OCI-LY1 (cell line): ENCODE results near the gene JAKMIP2.

ENCODE experiments used
- H2AFZ ChIP-seq: fragments of 200-600 bp; sonication (generic), shearing (Covaris generic); 2 replicates; pipeline ENCODE4 v1.6.0; 2014; ENCODE audit warnings: antibody characterized with exemption, mild to moderate bottlenecking, low read length
- H3F3A ChIP-seq: fragments of 200-600 bp; sonication (generic), shearing (Covaris generic); 2 replicates; pipeline ENCODE4 v1.6.0; 2014; ENCODE audit warnings: mild to moderate bottlenecking, antibody characterized with exemption, low read length, moderate library complexity; ENCODE audit not compliant: insufficient read depth
- H3K27ac ChIP-seq: fragments of 200-600 bp; sonication (generic); 2 replicates; pipeline ENCODE4 v1.5.1; 2014; ENCODE audit warnings: low read length, mixed run types, mild to moderate bottlenecking, low read depth; ENCODE audit not compliant: poor library complexity, severe bottlenecking
- H3K27me3 ChIP-seq: fragments of 200-600 bp; sonication (generic); 2 replicates; pipeline ENCODE4 v1.6.0; 2014; ENCODE audit warnings: antibody characterized with exemption, mild to moderate bottlenecking, low read length, moderate library complexity; ENCODE audit not compliant: insufficient read depth
- H3K36me3 ChIP-seq: fragments of 200-600 bp; sonication (generic); 2 replicates; pipeline ENCODE4 v1.6.1; 2014; ENCODE audit warnings: mild to moderate bottlenecking, antibody characterized with exemption, low read length, moderate library complexity, mixed read lengths; ENCODE audit not compliant: insufficient read depth
- H3K4me1 ChIP-seq: fragments of 200-600 bp; sonication (generic); 2 replicates; pipeline ENCODE4 v1.5.1; 2014; ENCODE audit warnings: mild to moderate bottlenecking, low read length, moderate library complexity; ENCODE audit not compliant: insufficient read depth, severe bottlenecking
- H3K4me2 ChIP-seq: fragments of 200-600 bp; sonication (generic), shearing (Covaris generic); 2 replicates; pipeline ENCODE4 v1.6.1; 2014; ENCODE audit warnings: low read length
- H3K4me3 ChIP-seq: fragments of 200-600 bp; sonication (generic); 2 replicates; pipeline ENCODE4 v1.5.1; 2014; ENCODE audit warnings: low read length, low read depth, mild to moderate bottlenecking, mixed read lengths; ENCODE audit not compliant: poor library complexity, severe bottlenecking
- H3K79me2 ChIP-seq: fragments of 200-600 bp; shearing (Covaris generic); 2 replicates; pipeline ENCODE4 v1.6.1; 2016; ENCODE audit warnings: mixed run types, low read length, mixed read lengths; ENCODE audit not compliant: insufficient read depth
- H3K9ac ChIP-seq: fragments of 200-600 bp; sonication (generic), shearing (Covaris generic); 2 replicates; pipeline ENCODE4 v1.6.1; 2014; ENCODE audit warnings: mild to moderate bottlenecking, low read length, mixed read lengths
- H3K9me2 ChIP-seq: fragments of 200-600 bp; sonication (generic), shearing (Covaris generic); 2 replicates; pipeline ENCODE4 v1.6.1; 2014; ENCODE audit warnings: low read depth, mild to moderate bottlenecking, low read length, mixed read lengths
- H3K9me3 ChIP-seq: fragments of 200-600 bp; shearing (Covaris generic); 2 replicates; pipeline ENCODE4 v1.6.1; 2014; ENCODE audit warnings: low read length, mixed read lengths
- H4K20me1 ChIP-seq: fragments of 200-600 bp; sonication (generic), shearing (Covaris generic); 2 replicates; pipeline ENCODE4 v1.6.0; 2016; ENCODE audit warnings: mild to moderate bottlenecking, low read length; ENCODE audit not compliant: insufficient read depth
- EZH2 ChIP-seq: fragments of 200-600 bp; sonication (generic), shearing (Covaris generic); IDR thresholded peaks from 2 replicates; pipeline ENCODE4 v1.8.0; 2017; ENCODE audit warnings: borderline replicate concordance, mixed run types, mild to moderate bottlenecking, antibody characterized with exemption, low read length, moderate library complexity, mixed read lengths
- TF ChIP-seq, protein P1 (sequence below): fragments of 200-600 bp; sonication (generic), shearing (Covaris generic); IDR thresholded peaks from 2 replicates; pipeline ENCODE4 v1.5.1; 2017; ENCODE audit warnings: mild to moderate bottlenecking, antibody characterized with exemption, low read length, moderate library complexity, mixed read lengths

The JAKMIP2 gene

GRCh38 chr5:147796556-147797308 lies 14.2 kb upstream of the JAKMIP2 start:
- Histone ChIP-seq H3K9me3 (no peaks in the 10 kb centered on the region), H4K20me1 (no peaks in the 10 kb centered on the region), H3F3A (no peaks in the 10 kb centered on the region), H3K9me2 (no peaks in the 10 kb centered on the region), H2AFZ (no peak overlapping the region), H3K79me2 (no peaks in the 10 kb centered on the region), H3K36me3 (no peaks in the 10 kb centered on the region), H3K27me3 (no peaks in the 10 kb centered on the region), H3K4me1 (no peaks in the 10 kb centered on the region), H3K27ac (no peak overlapping the region), H3K4me3 (no peak overlapping the region), H3K4me2 (no peak overlapping the region), H3K9ac (no peak overlapping the region)
- no peak for TF ChIP-seq EZH2

- no peaks in the 10 kb centered on the region for H3K79me2 ChIP-seq
These were observed 8.7 kb upstream of the JAKMIP2 start for GRCh38 chr5:147791181-147791580.

GRCh38 chr5:147789820-147790219 lies 7.3 kb upstream of the JAKMIP2 start:
- Histone ChIP-seq H3K79me2 (no peaks in the 10 kb centered on the region), H3K36me3 (no peaks in the 10 kb centered on the region), H4K20me1 (no peaks in the 10 kb centered on the region), H3K4me3 (no peak overlapping the region), H3K27me3 (no peaks in the 10 kb centered on the region), H3K4me1 (no peaks in the 10 kb centered on the region), H3K27ac (no peak overlapping the region), H3K4me2 (no peak overlapping the region), H3F3A (no peaks in the 10 kb centered on the region), H3K9ac (no peak overlapping the region), H2AFZ (no peak overlapping the region), H3K9me3 (no peaks in the 10 kb centered on the region), H3K9me2 (no peaks in the 10 kb centered on the region)
- TF ChIP-seq, protein P1, sequence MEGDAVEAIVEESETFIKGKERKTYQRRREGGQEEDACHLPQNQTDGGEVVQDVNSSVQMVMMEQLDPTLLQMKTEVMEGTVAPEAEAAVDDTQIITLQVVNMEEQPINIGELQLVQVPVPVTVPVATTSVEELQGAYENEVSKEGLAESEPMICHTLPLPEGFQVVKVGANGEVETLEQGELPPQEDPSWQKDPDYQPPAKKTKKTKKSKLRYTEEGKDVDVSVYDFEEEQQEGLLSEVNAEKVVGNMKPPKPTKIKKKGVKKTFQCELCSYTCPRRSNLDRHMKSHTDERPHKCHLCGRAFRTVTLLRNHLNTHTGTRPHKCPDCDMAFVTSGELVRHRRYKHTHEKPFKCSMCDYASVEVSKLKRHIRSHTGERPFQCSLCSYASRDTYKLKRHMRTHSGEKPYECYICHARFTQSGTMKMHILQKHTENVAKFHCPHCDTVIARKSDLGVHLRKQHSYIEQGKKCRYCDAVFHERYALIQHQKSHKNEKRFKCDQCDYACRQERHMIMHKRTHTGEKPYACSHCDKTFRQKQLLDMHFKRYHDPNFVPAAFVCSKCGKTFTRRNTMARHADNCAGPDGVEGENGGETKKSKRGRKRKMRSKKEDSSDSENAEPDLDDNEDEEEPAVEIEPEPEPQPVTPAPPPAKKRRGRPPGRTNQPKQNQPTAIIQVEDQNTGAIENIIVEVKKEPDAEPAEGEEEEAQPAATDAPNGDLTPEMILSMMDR = no peak

More at GRCh38 chr5:147791181-147791580, 8.7 kb upstream of the JAKMIP2 start:
- Histone ChIP-seq H3K4me3 (no peak overlapping the region), H3K4me1 (no peaks in the 10 kb centered on the region), H3K27ac (no peak overlapping the region), H2AFZ (no peak overlapping the region), H3K4me2 (no peak overlapping the region), H3K36me3 (no peaks in the 10 kb centered on the region), H3F3A (no peaks in the 10 kb centered on the region), H4K20me1 (no peaks in the 10 kb centered on the region), H3K9me3 (no peaks in the 10 kb centered on the region), H3K9me2 (no peaks in the 10 kb centered on the region), H3K9ac (no peak overlapping the region), H3K27me3 (no peaks in the 10 kb centered on the region)
- TF ChIP-seq, protein P1 = no peak
- TF ChIP-seq EZH2 = no peak

GRCh38 chr5:147788023-147788422 lies 5.5 kb upstream of the JAKMIP2 start:
- Histone ChIP-seq H3K4me1 (no peaks in the 10 kb centered on the region), H3K9me2 (no peaks in the 10 kb centered on the region), H3K9ac (no peak overlapping the region), H4K20me1 (no peaks in the 10 kb centered on the region), H3K36me3 (no peaks in the 10 kb centered on the region), H3K4me2 (no peak overlapping the region), H3K4me3 (no peak overlapping the region), H2AFZ (no peak overlapping the region), H3K79me2 (no peaks in the 10 kb centered on the region), H3K27me3 (no peaks in the 10 kb centered on the region), H3K9me3 (no peaks in the 10 kb centered on the region), H3F3A (no peaks in the 10 kb centered on the region), H3K27ac (no peak overlapping the region)
- no peak for TF ChIP-seq EZH2
- TF ChIP-seq, protein P1 = no peak
